A549 (cell line): ENCODE data around the gene GLCE.

Experiments used
- FOSB ChIP-seq: fragments of 250-450 bp; sonication (Bioruptor Pico); IDR thresholded peaks from 2 replicates; pipeline ENCODE4 v1.5.0; 2020; ENCODE audit warnings: mild to moderate bottlenecking, moderate library complexity
- SMC3 ChIP-seq: fragments of >200 bp; sonication (Bioruptor Twin); formaldehyde crosslinking; IDR thresholded peaks from 3 replicates; pipeline ENCODE4 v1.6.1; 2018; ENCODE audit warnings: inconsistent platforms
- TP53 ChIP-seq: fragments of 250-450 bp; sonication (Bioruptor Pico); IDR thresholded peaks from 2 replicates; pipeline ENCODE4 v1.5.0; 2021; ENCODE audit warnings: mild to moderate bottlenecking, moderate library complexity
- TF ChIP-seq, protein P1 (sequence below): fragments of >200 bp; sonication (Bioruptor Twin); formaldehyde crosslinking; IDR thresholded peaks from 3 replicates; pipeline ENCODE4 v1.5.1; 2016

GRCh38 chr15:69150841-69151240, 9.6 kb upstream of the GLCE start:
- no peak for TF ChIP-seq SMC3
- TF ChIP-seq, protein P1, sequence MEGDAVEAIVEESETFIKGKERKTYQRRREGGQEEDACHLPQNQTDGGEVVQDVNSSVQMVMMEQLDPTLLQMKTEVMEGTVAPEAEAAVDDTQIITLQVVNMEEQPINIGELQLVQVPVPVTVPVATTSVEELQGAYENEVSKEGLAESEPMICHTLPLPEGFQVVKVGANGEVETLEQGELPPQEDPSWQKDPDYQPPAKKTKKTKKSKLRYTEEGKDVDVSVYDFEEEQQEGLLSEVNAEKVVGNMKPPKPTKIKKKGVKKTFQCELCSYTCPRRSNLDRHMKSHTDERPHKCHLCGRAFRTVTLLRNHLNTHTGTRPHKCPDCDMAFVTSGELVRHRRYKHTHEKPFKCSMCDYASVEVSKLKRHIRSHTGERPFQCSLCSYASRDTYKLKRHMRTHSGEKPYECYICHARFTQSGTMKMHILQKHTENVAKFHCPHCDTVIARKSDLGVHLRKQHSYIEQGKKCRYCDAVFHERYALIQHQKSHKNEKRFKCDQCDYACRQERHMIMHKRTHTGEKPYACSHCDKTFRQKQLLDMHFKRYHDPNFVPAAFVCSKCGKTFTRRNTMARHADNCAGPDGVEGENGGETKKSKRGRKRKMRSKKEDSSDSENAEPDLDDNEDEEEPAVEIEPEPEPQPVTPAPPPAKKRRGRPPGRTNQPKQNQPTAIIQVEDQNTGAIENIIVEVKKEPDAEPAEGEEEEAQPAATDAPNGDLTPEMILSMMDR, result no peak
- TF ChIP-seq TP53 (CRISPR knock-in tag), result no peak
- no peak for TF ChIP-seq FOSB (CRISPR knock-in tag)
